ENCODE data around the gene KCNN1.

The KCNN1 gene

DNA sequence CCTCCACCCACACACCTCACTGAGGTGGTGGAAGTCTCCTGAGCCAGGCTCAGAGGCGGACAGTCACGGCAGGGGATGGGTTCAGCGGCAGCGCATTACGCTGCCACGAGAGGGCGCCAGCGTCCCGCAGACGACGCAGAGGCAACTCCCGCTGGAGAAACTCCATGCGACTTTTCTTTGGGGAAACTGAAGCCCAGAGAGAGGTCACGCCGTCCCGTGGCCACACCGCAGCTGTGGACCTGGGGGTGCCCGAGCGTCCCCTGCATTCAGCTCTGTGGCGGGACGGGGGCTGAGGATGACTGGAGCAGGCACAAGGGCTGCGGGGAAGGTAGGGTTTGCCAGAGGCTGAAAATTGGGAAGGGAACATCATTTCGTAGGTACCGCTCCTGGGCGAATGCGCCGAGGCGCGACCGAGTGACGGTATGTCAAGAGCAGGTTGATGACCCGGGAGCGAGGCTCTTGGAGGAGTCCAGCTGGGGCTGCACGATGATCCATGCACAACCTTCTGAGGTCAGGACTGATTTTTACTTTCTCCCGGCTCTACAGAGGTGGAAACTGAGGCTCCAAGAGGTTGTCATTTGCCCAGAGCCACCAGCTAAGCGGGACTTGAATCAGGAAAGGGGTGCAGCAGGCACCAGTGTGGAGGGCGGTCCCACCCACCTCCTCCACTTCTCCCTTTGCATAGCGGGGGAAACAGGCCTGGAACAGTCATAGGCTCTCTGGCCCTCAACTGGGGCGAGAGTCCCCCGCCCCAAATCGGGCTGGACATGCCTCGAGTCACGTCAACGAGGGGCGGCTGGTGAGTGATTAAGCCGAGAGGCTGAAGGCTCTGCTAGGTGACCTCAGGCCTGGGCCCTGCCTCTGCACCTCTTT lies 40.4 kb downstream of the KCNN1 start:
- TF ChIP-seq, protein P1, sequence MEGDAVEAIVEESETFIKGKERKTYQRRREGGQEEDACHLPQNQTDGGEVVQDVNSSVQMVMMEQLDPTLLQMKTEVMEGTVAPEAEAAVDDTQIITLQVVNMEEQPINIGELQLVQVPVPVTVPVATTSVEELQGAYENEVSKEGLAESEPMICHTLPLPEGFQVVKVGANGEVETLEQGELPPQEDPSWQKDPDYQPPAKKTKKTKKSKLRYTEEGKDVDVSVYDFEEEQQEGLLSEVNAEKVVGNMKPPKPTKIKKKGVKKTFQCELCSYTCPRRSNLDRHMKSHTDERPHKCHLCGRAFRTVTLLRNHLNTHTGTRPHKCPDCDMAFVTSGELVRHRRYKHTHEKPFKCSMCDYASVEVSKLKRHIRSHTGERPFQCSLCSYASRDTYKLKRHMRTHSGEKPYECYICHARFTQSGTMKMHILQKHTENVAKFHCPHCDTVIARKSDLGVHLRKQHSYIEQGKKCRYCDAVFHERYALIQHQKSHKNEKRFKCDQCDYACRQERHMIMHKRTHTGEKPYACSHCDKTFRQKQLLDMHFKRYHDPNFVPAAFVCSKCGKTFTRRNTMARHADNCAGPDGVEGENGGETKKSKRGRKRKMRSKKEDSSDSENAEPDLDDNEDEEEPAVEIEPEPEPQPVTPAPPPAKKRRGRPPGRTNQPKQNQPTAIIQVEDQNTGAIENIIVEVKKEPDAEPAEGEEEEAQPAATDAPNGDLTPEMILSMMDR (IDR thresholded peaks at IDR 0.05; ENCODE audit: insufficient read depth, missing control alignments) = peak; percentile 91
- FAIRE-seq (no peak), DNase-seq (ENCODE audit: insufficient read length, low spot score) (peak; percentile 84)

DNA sequence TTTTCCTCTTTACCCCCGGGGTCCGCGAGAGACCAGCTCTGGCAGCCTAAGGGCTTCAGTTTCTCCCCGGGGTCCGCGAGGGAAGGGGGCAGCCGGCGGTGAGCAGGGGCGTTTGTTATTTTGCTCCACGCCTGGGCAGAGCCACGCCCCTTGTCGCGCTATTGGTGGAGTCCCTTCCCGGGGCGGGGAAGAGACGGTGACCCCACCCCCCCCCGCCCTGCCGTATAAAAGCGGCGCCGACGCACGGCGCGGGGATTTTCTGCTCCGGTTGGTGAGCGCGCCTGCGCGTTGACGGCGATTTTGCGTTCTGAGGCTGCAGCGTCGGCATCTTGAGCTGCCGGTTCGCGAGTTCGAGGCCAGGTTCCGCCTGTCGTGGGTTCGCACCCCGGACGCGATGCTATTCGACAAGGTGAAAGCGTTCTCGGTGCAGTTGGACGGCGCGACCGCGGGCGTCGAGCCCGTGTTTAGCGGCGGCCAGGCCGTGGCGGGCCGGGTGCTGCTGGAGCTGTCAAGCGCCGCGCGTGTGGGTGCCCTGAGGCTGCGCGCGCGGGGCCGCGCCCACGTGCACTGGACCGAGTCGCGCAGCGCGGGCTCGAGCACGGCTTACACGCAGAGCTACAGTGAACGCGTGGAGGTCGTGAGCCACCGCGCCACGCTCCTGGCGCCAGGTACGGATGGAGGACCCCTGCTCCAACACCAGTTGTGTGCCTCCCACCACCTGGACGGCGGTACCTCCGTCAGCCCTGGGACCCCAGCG lies 41.2 kb downstream of the KCNN1 start, which contains the start of gene ARRDC2:
Gene ARRDC2 (plus strand): TSS at position 254 of the 757 bp plus-strand sequence. CDS start 141 bp downstream, at position 395.
- FAIRE-seq = no peak
- TF ChIP-seq, protein P1 (IDR thresholded peaks at IDR 0.05; ENCODE audit: insufficient read depth, missing control alignments) = no peak

DNA sequence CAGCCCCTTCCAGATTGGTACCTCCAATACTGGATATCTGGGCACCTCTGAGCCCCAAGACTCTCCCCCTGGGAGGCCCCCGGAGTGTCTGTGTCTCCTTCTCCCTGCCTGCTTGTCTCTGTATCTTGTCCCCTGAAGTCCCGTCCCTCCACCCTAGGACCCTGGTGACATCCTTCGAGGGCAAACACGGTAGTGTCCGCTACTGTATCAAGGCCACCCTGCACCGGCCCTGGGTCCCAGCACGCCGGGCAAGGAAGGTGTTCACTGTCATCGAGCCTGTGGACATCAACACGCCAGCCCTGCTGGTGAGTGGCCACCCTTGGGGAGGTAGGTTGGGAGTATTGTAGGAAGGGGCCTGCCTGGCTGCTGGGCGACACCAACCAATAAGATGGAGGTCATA lies 41.9 kb downstream of the KCNN1 start:
- TF ChIP-seq, protein P1 (IDR thresholded peaks at IDR 0.05; ENCODE audit: insufficient read depth, missing control alignments) = no peak
- DNase-seq (ENCODE audit: insufficient read length, low spot score) (no peak), FAIRE-seq (no peak)

More for the DNA sequence above, 41.2 kb downstream of the KCNN1 start, which contains the start of gene ARRDC2:
- peak; percentile 99 for DNase-seq (ENCODE audit: insufficient read length, low spot score)

DNA sequence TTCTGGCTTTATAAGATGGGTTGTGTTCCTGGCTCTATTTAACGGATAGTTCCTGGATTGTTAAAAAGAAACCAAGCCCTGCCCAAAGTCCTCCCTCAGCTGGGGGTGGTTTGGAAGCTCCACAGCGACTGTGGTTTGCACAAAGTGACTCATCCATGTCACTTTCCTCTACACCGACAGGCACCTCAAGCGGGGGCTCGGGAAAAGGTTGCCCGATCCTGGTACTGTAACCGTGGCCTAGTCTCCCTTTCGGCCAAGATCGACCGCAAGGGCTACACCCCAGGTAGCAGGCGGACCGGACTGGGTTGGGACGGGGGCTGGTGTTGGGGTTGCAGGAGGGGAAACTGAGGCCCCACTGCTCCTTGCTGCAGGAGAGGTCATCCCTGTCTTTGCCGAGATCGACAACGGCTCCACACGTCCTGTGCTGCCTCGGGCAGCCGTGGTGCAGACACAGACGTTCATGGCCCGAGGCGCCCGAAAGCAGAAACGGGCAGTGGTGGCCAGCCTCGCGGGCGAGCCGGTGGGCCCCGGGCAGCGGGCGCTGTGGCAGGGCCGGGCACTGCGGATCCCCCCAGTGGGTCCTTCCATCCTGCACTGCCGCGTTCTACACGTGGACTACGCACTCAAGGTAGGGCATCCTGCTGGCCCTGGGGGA lies 42.6 kb downstream of the KCNN1 start:
- FAIRE-seq = no peak
- TF ChIP-seq, protein P1 (IDR thresholded peaks at IDR 0.05; ENCODE audit: insufficient read depth, missing control alignments) = no peak
- DNase-seq (ENCODE audit: insufficient read length, low spot score) = no peak

DNA sequence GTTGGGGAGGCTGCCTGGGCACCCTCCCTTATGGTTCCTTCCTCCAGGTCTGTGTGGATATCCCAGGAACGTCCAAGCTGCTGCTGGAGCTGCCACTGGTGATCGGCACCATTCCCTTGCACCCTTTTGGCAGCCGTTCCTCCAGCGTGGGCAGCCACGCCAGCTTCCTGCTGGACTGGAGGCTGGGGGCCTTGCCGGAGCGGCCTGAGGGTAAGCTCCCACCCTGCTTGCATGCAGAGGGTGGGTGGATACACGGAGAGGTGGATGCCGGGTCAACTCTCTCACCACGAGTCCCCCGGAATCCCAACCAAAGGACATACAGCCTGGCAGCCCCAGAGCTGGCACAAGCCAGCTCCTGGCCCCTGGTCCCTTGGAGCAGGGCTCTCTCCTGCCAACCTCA lies 43.2 kb downstream of the KCNN1 start:
- DNase-seq (ENCODE audit: insufficient read length, low spot score) (no peak), FAIRE-seq (no peak)
- TF ChIP-seq, protein P1 (IDR thresholded peaks at IDR 0.05; ENCODE audit: insufficient read depth, missing control alignments) = no peak

DNA sequence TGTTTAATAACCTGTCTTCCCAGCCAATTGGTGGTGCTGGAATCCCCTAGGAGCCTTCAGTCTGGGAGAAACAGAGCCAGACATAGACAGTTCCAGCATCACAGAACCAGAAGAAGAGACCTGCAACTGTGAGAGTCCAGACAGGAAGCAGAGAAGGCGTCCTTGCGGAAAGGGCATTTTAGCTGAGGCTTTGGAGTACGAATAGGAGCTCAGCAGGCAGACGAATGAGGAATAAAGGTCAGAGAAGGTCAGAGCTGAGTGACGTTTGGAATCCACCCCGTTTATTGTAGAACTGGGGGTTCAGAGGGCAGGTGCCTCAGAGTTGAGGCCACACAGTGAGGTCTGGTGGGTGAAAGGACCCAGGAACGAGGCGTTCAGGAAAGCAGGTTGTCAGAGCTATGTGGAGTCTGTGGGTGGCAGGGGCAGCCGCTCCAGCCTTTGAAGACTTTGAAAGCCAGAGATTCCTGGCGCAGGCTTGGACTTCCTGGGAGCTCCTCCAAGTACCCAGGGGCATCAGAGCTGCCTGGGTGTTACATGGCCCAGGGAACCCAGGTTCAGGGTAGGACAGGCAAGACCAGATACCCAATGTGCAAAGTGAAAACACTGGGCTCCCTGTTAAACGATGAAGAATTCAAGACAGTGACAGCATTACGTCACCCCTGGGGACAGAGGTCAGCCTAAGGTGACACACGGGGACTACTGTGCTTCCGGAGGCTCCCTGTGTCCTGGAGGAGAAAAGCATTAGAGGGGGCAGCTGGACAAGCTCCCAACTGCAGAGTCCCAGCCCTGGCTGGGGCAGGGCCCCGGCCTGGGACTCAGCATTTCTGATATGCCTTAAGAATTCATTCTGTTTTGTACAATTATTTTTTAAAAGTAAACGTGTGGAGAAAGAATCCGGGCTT lies 46.6 kb downstream of the KCNN1 start:
- DNase-seq (ENCODE audit: insufficient read length, low spot score) = no peak
- TF ChIP-seq, protein P1 (IDR thresholded peaks at IDR 0.05; ENCODE audit: insufficient read depth, missing control alignments) = no peak
- no peak for FAIRE-seq
